ENCODE data around the gene KCNH5. TPM values are rescaled to one million over a fixed set of nuclear protein-coding genes. Genes with fewer than 3 reads are reported as not detected.
"Not testable (repeated sequence)": the region's sequence is repeated elsewhere in the genome, so short reads cannot be mapped to it uniquely, and the experiment has no call there.

Gene KCNH5
- total and polyA plus RNA-seq, 4 donors: not detected

- TF ChIP-seq EGR1 (IDR thresholded peaks at IDR 0.05; ENCODE audit: low read depth in 2 of 2): no peak
- TF ChIP-seq HNF4A (conservative IDR thresholded peaks at IDR 0.05): no peak
- TF ChIP-seq FOXA2 (IDR thresholded peaks at IDR 0.05): no peak
- no peak for TF ChIP-seq REST (IDR thresholded peaks at IDR 0.05)
- TF ChIP-seq, protein P1, sequence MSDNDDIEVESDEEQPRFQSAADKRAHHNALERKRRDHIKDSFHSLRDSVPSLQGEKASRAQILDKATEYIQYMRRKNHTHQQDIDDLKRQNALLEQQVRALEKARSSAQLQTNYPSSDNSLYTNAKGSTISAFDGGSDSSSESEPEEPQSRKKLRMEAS (IDR thresholded peaks at IDR 0.05): no peak
- TF ChIP-seq HNF4G (IDR thresholded peaks at IDR 0.05): no peak
- no peak for TF ChIP-seq FOXA1 (IDR thresholded peaks at IDR 0.05)
- DNase-seq (ENCODE audit: low spot score): no peak
- 57% methylated on average over 2 of the region's 2 CpGs for WGBS
Measured at GRCh38 chr14:62759796-62760195, 285.5 kb downstream of the KCNH5 start.

GRCh38 chr14:62746881-62747280 lies 298.4 kb downstream of the KCNH5 start:
- H3K36me3 ChIP-seq (ENCODE audit: control insufficient read depth in 4 of 4, insufficient read depth in 3 of 4, low read depth in 1 of 4, low read length in 3 of 4); H3K27me3 ChIP-seq (ENCODE audit: control insufficient read depth in 4 of 4, insufficient read depth in 4 of 4, low read length in 3 of 4); H3K4me1 ChIP-seq (ENCODE audit: control insufficient read depth in 4 of 4, insufficient read depth in 4 of 4, low read length in 3 of 4); H3K9me3 ChIP-seq (ENCODE audit: control insufficient read depth in 4 of 4, low read length in 3 of 4); DNase-seq (ENCODE audit: low spot score); H3K4me3 ChIP-seq (ENCODE audit: low read depth in 1 of 3, low read length in 3 of 3); H3K9ac ChIP-seq (ENCODE audit: low read depth in 1 of 2, low read length in 2 of 2); H3K27ac ChIP-seq (ENCODE audit: low read depth in 1 of 2, low read length in 2 of 2): not testable (repeated sequence)
- WGBS: 95% methylated on average over 11 of the region's 11 CpGs

More at GRCh38 chr14:62759796-62760195, 285.5 kb downstream of the KCNH5 start:
- H3K36me3 ChIP-seq (ENCODE audit: control insufficient read depth in 4 of 4, insufficient read depth in 3 of 4, low read depth in 1 of 4, low read length in 3 of 4): no peaks in the 10 kb centered on the region
- H3K4me1 ChIP-seq (ENCODE audit: control insufficient read depth in 4 of 4, insufficient read depth in 4 of 4, low read length in 3 of 4): no peaks in the 10 kb centered on the region
- no peak overlapping the region for H3K27ac ChIP-seq (ENCODE audit: low read depth in 1 of 2, low read length in 2 of 2)
- no peak overlapping the region for H3K4me3 ChIP-seq (ENCODE audit: low read depth in 1 of 3, low read length in 3 of 3)
- no peak overlapping the region for H3K9ac ChIP-seq (ENCODE audit: low read depth in 1 of 2, low read length in 2 of 2)
- H3K9me3 ChIP-seq (ENCODE audit: control insufficient read depth in 4 of 4, low read length in 3 of 4): peaks cover 0 to 4% (median 0%) of the 10 kb centered on the region in 4 donors
- peaks cover 0 to 3% (median 0%) of the 10 kb centered on the region in 4 donors for H3K27me3 ChIP-seq (ENCODE audit: control insufficient read depth in 4 of 4, insufficient read depth in 4 of 4, low read length in 3 of 4)

GRCh38 chr14:62745496-62745895 lies 299.8 kb downstream of the KCNH5 start:
- WGBS: 75% methylated on average over 1 of the region's 1 CpG
- H3K36me3 ChIP-seq (ENCODE audit: control insufficient read depth in 4 of 4, insufficient read depth in 3 of 4, low read depth in 1 of 4, low read length in 3 of 4): no peaks in the 10 kb centered on the region
- H3K9ac ChIP-seq (ENCODE audit: low read depth in 1 of 2, low read length in 2 of 2): no peak overlapping the region
- H3K4me3 ChIP-seq (ENCODE audit: low read depth in 1 of 3, low read length in 3 of 3): no peak overlapping the region
- no peak overlapping the region for H3K27ac ChIP-seq (ENCODE audit: low read depth in 1 of 2, low read length in 2 of 2)
- no peaks in the 10 kb centered on the region for H3K9me3 ChIP-seq (ENCODE audit: control insufficient read depth in 4 of 4, low read length in 3 of 4)
- DNase-seq (ENCODE audit: low spot score): no peak
- H3K27me3 ChIP-seq (ENCODE audit: control insufficient read depth in 4 of 4, insufficient read depth in 4 of 4, low read length in 3 of 4): no peaks in the 10 kb centered on the region
- H3K4me1 ChIP-seq (ENCODE audit: control insufficient read depth in 4 of 4, insufficient read depth in 4 of 4, low read length in 3 of 4): no peaks in the 10 kb centered on the region
- TF ChIP-seq SP1 (IDR thresholded peaks at IDR 0.05): no peak
- no peak for TF ChIP-seq TAF1 (conservative IDR thresholded peaks at IDR 0.05)
- no peak for TF ChIP-seq FOXA2 (IDR thresholded peaks at IDR 0.05)
- no peak for TF ChIP-seq RXRA (IDR thresholded peaks at IDR 0.05)
- TF ChIP-seq HNF4G (IDR thresholded peaks at IDR 0.05): no peak
- TF ChIP-seq FOXA1 (IDR thresholded peaks at IDR 0.05): no peak
- TF ChIP-seq JUND (IDR thresholded peaks at IDR 0.05): no peak
- no peak for TF ChIP-seq REST (IDR thresholded peaks at IDR 0.05)
- TF ChIP-seq ZBTB33 (IDR thresholded peaks at IDR 0.05): no peak
- TF ChIP-seq EGR1 (IDR thresholded peaks at IDR 0.05; ENCODE audit: low read depth in 2 of 2): no peak
- TF ChIP-seq, protein P1 (IDR thresholded peaks at IDR 0.05): no peak
- no peak for TF ChIP-seq GABPA (IDR thresholded peaks at IDR 0.05 in 1 of 2, conservative IDR thresholded peaks at IDR 0.05 in 1 of 2)
- TF ChIP-seq YY1 (IDR thresholded peaks at IDR 0.05): no peak
- TF ChIP-seq ATF3 (IDR thresholded peaks at IDR 0.05): no peak

Data from liver (tissue), 9 donors.